ENCODE results near the gene TMTC2. TPM values are rescaled to one million over a fixed set of nuclear protein-coding genes. Genes with fewer than 3 reads are reported as not detected.
"Not testable (repeated sequence)": the region's sequence is repeated elsewhere in the genome, so short reads cannot be mapped to it uniquely, and the experiment has no call there.

Gene TMTC2
- total RNA-seq, 2 experiments from 2014 or later: 2.4 to 2.5 TPM

DNA sequence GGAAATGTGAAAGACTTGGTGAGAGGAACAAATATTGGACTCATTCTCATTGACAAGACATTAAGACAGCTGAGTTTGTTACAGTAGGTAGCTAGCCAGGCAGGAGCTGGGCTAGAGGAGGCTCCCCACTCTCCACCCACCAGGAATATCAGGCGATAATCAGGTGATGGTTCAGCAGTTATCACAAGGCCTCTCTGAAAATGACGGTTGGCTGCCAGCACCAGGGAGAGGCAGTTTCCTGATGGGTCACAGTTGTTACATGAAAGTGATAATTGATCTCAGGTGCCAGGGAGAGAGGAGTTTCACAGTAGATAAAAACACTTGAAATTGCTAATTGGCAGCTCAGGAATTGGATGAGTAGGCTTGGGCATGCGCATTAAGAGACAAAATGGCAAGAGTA, 116.5 kb downstream of the TMTC2 start:
- no peaks in the 10 kb centered on the region for H3K27me3 Mint-ChIP-seq
- ATAC-seq (no peak), DNase-seq (no peak)
- no peak overlapping the region for H3K4me3 Mint-ChIP-seq
- H3K9me3 Mint-ChIP-seq (ENCODE audit: low read depth): no peaks in the 10 kb centered on the region
- no peak overlapping the region for H3K27ac Mint-ChIP-seq
- no peaks in the 10 kb centered on the region for H3K4me1 Mint-ChIP-seq
- ChIA-PET POLR2A (no interaction called here), CTCF (no interaction called here)
- H3K36me3 Mint-ChIP-seq (ENCODE audit: low read depth): no peaks in the 10 kb centered on the region
- intact Hi-C loops (cut with DNase I, micrococcal nuclease): no loop called here

DNA sequence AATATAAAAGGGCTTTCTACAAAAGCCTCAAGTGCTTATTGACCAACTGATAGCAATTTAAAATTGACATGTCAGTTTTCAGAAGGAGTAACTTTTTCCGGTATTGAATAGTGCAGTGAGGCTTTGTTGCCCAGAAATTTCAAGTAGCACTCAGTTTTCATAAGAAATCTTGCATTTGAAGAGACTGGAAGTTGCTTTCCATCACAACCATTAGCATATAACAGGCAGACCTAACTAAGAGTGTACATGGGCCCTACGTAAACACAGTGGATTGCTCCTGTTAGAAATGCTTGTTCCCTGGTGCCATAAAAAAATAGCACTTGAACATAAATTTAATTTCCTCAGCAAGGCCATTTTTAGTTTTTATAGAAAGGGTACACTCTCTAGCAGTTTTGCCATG, 117.9 kb downstream of the TMTC2 start:
- H3K4me3 Mint-ChIP-seq: no peak overlapping the region
- intact Hi-C loops (cut with DNase I, micrococcal nuclease): no loop called here
- H3K9me3 Mint-ChIP-seq (ENCODE audit: low read depth): no peaks in the 10 kb centered on the region
- ChIA-PET CTCF (no interaction called here), POLR2A (no interaction called here)
- H3K4me1 Mint-ChIP-seq: no peaks in the 10 kb centered on the region
- no peaks in the 10 kb centered on the region for H3K27me3 Mint-ChIP-seq
- no peak overlapping the region for H3K27ac Mint-ChIP-seq
- no peaks in the 10 kb centered on the region for H3K36me3 Mint-ChIP-seq (ENCODE audit: low read depth)
- no peak for DNase-seq
- no peak for ATAC-seq

DNA sequence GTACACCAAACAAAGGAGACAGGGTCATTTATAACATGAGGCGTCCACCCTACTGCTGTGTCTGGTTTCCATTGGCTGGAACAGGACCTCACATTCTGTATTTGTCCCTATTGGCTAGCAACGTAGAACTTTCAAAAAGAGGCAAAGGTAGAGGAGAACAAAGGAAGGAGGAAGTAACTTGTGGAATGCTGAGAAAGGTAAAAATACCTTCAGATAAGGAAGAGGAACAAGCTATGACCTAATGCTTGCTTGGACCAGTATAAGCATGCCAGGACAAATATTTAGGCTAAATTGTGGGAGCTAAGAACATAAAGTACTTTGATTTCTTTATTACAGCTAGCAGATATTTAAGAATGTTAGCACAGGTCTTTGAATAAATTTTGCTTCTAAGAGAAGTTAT, 118.3 kb downstream of the TMTC2 start:
- intact Hi-C loops (cut with DNase I, micrococcal nuclease); DNase-seq; POLR2A ChIA-PET; H3K4me3 Mint-ChIP-seq; H3K27me3 Mint-ChIP-seq; H3K9me3 Mint-ChIP-seq (ENCODE audit: low read depth); H3K36me3 Mint-ChIP-seq (ENCODE audit: low read depth); H3K4me1 Mint-ChIP-seq; ATAC-seq; CTCF ChIA-PET; H3K27ac Mint-ChIP-seq: not testable (repeated sequence)

DNA sequence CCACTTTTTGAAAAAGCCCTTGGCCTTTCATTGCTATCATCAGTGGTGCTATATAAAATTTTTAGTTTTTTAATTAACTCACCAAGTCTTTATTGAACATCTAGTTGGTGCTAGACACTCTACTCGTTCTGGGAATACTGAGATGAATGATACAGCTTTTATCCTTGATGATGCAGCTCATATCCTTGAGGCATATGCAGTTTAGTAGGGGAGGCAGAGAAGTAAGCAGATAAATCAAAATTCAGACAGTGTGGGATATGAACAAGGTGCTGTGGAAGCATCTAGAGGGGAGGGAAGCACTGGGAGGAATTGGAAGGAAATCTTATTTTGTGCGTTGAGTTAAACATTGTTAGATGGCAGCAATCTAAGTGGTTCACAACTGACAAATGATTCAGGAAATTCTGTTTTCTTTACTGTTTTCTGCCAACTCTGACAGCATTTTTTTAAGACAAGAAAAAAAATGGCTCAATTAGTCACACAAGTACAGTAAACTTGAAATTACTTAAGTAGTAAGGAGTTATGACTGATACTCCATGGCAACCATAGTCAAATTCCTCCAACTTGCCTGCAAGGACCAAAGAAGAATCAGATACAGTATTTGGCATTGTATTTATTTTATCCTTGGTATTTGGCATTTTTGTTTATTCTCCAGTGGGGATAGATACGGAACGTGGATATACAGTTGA, 119.2 kb downstream of the TMTC2 start:
- no peaks in the 10 kb centered on the region for H3K4me1 Mint-ChIP-seq
- ChIA-PET CTCF (no interaction called here), POLR2A (no interaction called here)
- no peak overlapping the region for H3K4me3 Mint-ChIP-seq
- ATAC-seq: no peak
- intact Hi-C loops (cut with DNase I, micrococcal nuclease): no loop called here
- H3K27ac Mint-ChIP-seq: no peak overlapping the region
- no peaks in the 10 kb centered on the region for H3K36me3 Mint-ChIP-seq (ENCODE audit: low read depth)
- H3K27me3 Mint-ChIP-seq: no peaks in the 10 kb centered on the region
- H3K9me3 Mint-ChIP-seq (ENCODE audit: low read depth): no peaks in the 10 kb centered on the region
- no peak for DNase-seq

DNA sequence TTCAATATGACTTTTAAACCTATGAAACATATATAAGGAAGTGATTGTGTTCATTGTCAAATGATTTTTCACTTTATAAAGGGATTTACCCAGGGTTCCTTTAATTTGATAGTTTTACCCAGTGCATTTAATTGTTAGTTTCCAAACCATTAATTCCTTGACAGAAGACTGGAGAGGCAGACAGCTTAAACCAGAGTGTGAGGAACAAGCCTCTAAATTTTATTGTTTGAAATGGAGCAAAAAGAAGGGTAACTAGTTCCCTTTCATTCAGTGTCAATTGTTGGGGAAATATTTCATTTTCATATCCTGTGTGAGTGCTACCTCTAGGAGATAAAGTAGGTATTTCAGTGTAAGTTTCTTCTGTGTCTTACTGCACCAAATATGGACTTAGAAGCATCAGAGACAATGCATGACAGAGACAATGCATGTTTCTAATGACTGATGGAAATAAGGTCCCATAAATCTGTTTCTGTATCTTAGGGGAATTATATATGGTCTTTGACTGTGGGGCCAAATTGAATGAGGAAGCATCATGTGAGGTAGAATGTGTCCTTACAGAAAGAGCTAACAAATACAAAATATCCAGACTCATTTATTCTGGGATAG, 120.5 kb downstream of the TMTC2 start:
- Mint-ChIP-seq H3K36me3 (ENCODE audit: low read depth) (no peaks in the 10 kb centered on the region), H3K27ac (no peak overlapping the region), H3K27me3 (no peaks in the 10 kb centered on the region), H3K4me3 (no peak overlapping the region), H3K9me3 (ENCODE audit: low read depth) (no peaks in the 10 kb centered on the region), H3K4me1 (no peaks in the 10 kb centered on the region)
- POLR2A ChIA-PET: no interaction called here
- intact Hi-C loops (cut with DNase I, micrococcal nuclease): no loop called here
- no peak for ATAC-seq
- CTCF ChIA-PET: no interaction called here
- DNase-seq: no peak

DNA sequence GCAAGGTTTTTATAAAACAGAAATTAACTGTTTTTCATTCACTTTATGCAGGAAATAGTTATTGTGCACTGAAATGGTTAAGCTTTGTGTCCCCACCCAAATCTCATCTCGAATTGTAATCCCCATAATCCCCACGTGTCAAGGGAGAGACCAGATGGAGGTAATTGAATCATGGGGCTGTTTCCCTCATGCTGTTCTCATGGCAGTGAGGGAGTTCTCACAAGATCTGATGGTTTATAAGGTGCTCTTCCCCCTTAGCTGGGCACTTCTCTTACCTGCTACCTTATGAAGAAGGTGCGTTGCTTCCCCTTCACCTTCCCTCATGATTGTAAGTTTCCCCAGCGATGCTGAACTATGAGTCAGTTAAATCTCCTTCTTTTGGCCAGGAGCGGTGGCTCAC, 123.9 kb downstream of the TMTC2 start:
- ChIA-PET CTCF (no interaction called here), POLR2A (no interaction called here)
- H3K27ac Mint-ChIP-seq: no peak overlapping the region
- DNase-seq: no peak
- H3K4me3 Mint-ChIP-seq: no peak overlapping the region
- H3K4me1 Mint-ChIP-seq: no peaks in the 10 kb centered on the region
- H3K9me3 Mint-ChIP-seq (ENCODE audit: low read depth): no peaks in the 10 kb centered on the region
- H3K27me3 Mint-ChIP-seq: no peaks in the 10 kb centered on the region
- no peak for ATAC-seq
- intact Hi-C loops (cut with DNase I, micrococcal nuclease): no loop called here
- H3K36me3 Mint-ChIP-seq (ENCODE audit: low read depth): no peaks in the 10 kb centered on the region

DNA sequence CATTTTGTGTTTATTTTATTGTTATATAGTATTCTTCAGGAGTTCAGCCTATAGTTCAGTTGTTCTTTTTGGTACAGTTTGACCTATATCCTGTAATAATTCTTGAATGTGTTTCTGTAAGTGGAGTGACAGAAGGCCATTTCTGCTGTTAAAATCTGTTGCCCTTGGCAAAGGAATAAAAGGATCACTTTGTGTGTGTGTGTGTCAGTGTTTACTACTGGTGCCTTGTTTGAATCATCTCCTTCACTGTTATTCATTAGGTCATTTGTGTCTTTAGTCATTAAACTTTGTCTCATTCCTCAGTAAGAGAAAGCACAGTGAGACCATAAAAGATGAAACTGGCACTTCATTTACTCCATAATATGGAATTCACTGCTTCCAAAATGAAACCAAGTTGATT, 130.7 kb downstream of the TMTC2 start:
- intact Hi-C loops (cut with DNase I, micrococcal nuclease): no loop called here
- Mint-ChIP-seq H3K4me1 (no peaks in the 10 kb centered on the region), H3K36me3 (ENCODE audit: low read depth) (no peaks in the 10 kb centered on the region), H3K4me3 (no peak overlapping the region), H3K27me3 (no peaks in the 10 kb centered on the region), H3K27ac (no peak overlapping the region), H3K9me3 (ENCODE audit: low read depth) (no peaks in the 10 kb centered on the region)
- ATAC-seq: no peak
- ChIA-PET POLR2A (no interaction called here), CTCF (no interaction called here)
- DNase-seq: no peak

DNA sequence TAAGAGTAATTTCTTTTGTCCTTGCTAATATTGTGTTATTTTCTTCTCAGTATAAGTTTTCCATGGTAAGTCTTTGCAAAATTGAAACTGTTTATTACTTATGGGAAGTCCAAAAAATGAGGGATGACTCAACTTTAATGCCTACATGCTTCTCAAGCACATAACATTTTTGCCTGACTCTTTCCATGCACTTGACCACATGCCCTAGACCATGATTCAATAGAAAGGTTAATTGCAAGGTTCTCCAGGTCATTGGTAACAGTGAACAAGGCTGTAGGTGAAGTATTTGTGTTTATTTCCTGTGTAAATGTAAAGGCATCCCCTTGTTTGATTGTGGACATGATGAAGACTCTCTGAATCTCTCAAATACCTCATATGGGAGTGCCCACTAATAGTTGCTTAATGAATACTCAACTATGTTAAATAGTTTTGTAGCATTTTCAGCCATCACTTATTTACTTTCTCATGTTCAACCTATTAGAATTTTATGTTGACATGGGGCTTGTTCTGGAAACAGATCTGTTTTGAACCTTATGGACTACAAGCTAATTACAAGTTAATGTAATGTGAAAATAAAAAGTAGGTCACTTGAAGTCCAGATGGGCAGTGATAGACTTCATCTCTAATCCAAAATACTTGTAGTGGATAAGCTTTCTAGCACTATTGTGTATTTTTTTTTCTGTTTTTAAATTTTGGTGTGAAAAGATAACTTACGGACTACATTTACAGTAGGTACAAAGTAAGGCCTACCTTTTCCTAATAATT, 131.7 kb downstream of the TMTC2 start:
- Mint-ChIP-seq H3K4me1 (no peaks in the 10 kb centered on the region), H3K4me3 (no peak overlapping the region), H3K27me3 (no peaks in the 10 kb centered on the region), H3K36me3 (ENCODE audit: low read depth) (no peaks in the 10 kb centered on the region), H3K9me3 (ENCODE audit: low read depth) (no peaks in the 10 kb centered on the region), H3K27ac (no peak overlapping the region)
- ChIA-PET POLR2A (no interaction called here), CTCF (no interaction called here)
- intact Hi-C loops (cut with DNase I, micrococcal nuclease): no loop called here
- ATAC-seq (no peak), DNase-seq (no peak)

DNA sequence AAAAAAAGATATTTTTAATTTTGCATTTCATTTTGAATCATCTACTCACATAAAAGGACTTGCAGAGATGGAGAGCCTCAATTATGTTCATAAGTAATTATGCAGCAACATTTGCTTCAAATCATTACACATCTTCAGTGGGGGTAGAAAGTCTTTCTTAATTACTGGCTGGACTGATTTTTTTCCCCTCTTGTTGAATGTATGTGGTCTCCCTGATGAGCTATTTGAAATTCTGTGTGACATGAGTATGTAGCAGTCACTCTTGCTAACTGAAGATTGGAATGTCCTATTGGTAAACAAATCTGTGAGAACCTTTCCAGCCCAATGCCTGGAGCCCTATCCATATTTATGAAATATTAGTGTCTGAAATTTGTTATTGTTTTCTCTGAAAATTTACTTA, 139.8 kb downstream of the TMTC2 start:
- intact Hi-C loops (cut with DNase I, micrococcal nuclease): no loop called here
- Mint-ChIP-seq H3K27ac (no peak overlapping the region), H3K27me3 (no peaks in the 10 kb centered on the region), H3K4me1 (no peaks in the 10 kb centered on the region), H3K36me3 (ENCODE audit: low read depth) (no peaks in the 10 kb centered on the region), H3K9me3 (ENCODE audit: low read depth) (no peaks in the 10 kb centered on the region), H3K4me3 (no peak overlapping the region)
- DNase-seq: no peak
- ChIA-PET CTCF (no interaction called here), POLR2A (no interaction called here)
- ATAC-seq: no peak

DNA sequence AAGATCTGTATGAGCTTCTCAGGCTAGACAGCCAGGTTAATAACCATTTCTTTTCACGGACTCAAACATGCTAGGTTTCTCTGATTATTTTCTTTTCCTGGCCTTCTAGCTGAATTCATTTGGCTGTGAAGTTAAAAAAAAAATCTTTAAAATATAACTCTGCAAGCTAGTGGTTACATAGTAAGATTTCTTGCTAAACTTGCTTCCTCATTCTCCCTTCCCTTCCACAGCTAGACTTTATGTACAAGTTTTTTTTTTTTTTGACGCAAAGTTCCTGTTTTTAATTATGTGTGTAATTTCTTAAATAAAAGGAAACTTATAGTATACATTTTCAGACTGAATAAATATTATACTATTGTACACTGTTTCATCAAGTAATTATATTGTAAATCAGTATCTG, 145.4 kb downstream of the TMTC2 start:
- Mint-ChIP-seq H3K27ac (no peak overlapping the region), H3K36me3 (ENCODE audit: low read depth) (no peaks in the 10 kb centered on the region), H3K9me3 (ENCODE audit: low read depth) (no peaks in the 10 kb centered on the region), H3K4me3 (no peak overlapping the region), H3K27me3 (no peaks in the 10 kb centered on the region), H3K4me1 (no peaks in the 10 kb centered on the region)
- ATAC-seq (no peak), DNase-seq (no peak)
- ChIA-PET POLR2A (no interaction called here), CTCF (interaction anchor here (0.6 kb wide), 1 partner anchor 18 kb away, joined by 3 read pairs; no protein-coding TSS in a partner anchor)
- intact Hi-C loops (cut with DNase I, micrococcal nuclease): no loop called here

DNA sequence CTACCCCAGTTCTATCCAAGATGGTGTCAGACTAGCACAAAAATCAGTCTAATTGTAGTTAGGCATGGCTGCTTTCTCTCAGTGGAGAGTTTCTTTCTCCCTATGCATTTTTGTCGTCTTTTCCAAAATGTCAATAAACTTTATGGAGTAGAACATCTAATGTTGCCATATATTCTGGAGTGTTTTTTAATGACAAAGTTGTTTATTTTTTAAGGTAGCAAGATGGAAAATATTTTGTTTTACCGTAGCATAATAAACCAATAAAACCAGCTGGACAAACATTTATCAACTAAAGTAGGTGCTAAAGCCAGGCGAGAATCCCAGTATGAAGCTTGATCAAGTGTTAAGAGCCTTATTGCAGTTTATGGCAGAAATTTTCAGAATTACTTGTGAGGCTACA, 146.3 kb downstream of the TMTC2 start:
- ATAC-seq (no peak), DNase-seq (no peak)
- intact Hi-C loops (cut with DNase I, micrococcal nuclease): no loop called here
- Mint-ChIP-seq H3K36me3 (ENCODE audit: low read depth) (no peaks in the 10 kb centered on the region), H3K9me3 (ENCODE audit: low read depth) (no peaks in the 10 kb centered on the region), H3K27me3 (no peaks in the 10 kb centered on the region), H3K4me1 (no peaks in the 10 kb centered on the region), H3K27ac (no peak overlapping the region), H3K4me3 (no peak overlapping the region)
- ChIA-PET CTCF (interaction anchor here (0.6 kb wide), 1 partner anchor 80 kb away, joined by 3 read pairs; no protein-coding TSS in a partner anchor), POLR2A (no interaction called here)

DNA sequence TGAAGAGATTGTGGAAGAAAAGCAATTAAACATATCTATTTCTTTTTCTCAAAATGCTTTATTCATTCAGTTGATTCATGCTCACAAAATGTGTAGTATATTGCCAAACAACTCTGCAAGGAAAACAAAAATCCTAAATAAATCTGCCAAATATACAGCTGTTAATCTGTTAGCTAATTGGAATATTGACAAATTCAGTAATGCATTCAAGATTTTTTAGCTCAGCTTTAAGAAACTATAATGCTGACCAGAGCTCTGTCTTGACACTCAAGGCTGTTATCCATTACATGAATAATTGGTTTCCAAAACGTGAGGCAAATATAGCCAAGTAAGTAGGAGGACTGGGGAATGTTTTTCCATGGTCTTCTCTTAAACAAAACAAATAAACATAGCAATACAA, 146.8 kb downstream of the TMTC2 start:
- Mint-ChIP-seq H3K4me3 (no peak overlapping the region), H3K9me3 (ENCODE audit: low read depth) (no peaks in the 10 kb centered on the region), H3K4me1 (no peaks in the 10 kb centered on the region), H3K36me3 (ENCODE audit: low read depth) (no peaks in the 10 kb centered on the region), H3K27ac (no peak overlapping the region), H3K27me3 (no peaks in the 10 kb centered on the region)
- ChIA-PET POLR2A (no interaction called here), CTCF (interaction anchor here (0.6 kb wide), 1 partner anchor 81 kb away, joined by 3 read pairs; no protein-coding TSS in a partner anchor)
- intact Hi-C loops (cut with DNase I, micrococcal nuclease): no loop called here
- DNase-seq: no peak
- no peak for ATAC-seq

Data from activated CD4-positive, alpha-beta T cell treated with anti-CD3 and anti-CD28 coated beads for 36 hours (primary cell).